NCI-H128 (cell line): ENCODE data around the gene PCDHA7.
"Not testable (repeated sequence)": the region's sequence is repeated elsewhere in the genome, so short reads cannot be mapped to it uniquely, and the experiment has no call there.

Experiments used
- DNase-seq: peaks from one replicate; lab custom pipeline; 2025; ENCODE audit not compliant: unreplicated experiment; lab: John Stamatoyannopoulos, UW

The PCDHA7 gene

DNA sequence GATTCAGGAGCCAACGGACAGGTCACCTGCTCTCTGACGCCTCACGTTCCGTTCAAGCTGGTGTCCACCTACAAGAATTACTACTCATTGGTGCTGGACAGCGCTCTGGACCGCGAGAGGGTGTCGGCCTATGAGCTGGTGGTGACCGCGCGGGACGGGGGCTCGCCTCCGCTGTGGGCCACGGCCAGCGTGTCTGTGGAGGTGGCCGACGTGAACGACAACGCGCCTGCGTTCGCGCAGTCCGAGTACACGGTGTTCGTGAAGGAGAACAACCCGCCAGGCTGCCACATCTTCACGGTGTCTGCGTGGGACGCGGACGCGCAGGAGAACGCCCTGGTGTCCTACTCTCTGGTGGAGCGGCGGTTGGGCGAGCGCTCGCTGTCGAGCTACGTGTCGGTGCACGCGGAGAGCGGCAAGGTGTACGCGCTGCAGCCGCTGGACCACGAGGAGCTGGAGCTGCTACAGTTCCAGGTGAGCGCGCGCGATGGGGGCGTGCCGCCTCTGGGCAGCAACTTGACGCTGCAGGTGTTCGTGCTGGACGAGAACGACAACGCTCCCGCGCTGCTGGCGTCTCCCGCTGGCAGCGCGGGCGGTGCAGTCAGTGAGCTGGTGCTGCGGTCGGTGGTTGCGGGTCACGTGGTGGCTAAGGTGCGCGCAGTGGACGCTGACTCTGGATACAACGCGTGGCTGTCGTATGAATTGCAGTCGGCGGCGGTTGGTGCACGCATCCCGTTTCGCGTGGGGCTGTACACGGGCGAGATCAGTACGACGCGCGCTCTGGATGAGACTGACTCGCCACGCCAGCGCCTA, 23.3 kb downstream of the PCDHA7 start:
- DNase-seq = no peak

DNA sequence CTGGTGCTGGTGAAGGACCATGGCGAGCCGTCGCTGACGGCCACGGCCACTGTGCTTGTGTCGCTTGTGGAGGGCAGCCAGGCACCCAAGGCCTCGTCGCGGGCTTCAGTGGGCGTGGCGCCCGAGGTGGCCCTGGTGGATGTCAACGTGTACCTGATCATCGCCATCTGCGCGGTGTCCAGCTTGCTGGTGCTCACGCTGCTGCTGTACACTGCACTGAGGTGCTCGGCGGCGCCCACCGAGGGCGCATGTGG, 23.8 kb downstream of the PCDHA7 start:
- no peak for DNase-seq

- no peak for DNase-seq
Measured at GRCh38 chr5:140862441-140863295, 28.6 kb downstream of the PCDHA7 start.

- DNase-seq = no peak
Measured at GRCh38 chr5:140868721-140869554, 34.9 kb downstream of the PCDHA7 start, which contains the start of gene PCDHA11. Gene PCDHA11 (plus strand): TSS chr5:140868957. CDS start chr5:140869104, 147 bp downstream.

GRCh38 chr5:140869555-140869886, 35.5 kb downstream of the PCDHA7 start:
- DNase-seq = no peak

GRCh38 chr5:140870221-140871201, 36.4 kb downstream of the PCDHA7 start:
- DNase-seq = no peak

GRCh38 chr5:140875085-140876065, 41.3 kb downstream of the PCDHA7 start, which contains the start of gene PCDHA12:
Gene PCDHA12 (plus strand): TSS chr5:140875308. CDS start chr5:140875473, 165 bp downstream.
- no peak for DNase-seq

GRCh38 chr5:140876541-140877261, 42.6 kb downstream of the PCDHA7 start:
- not testable (repeated sequence) for DNase-seq

GRCh38 chr5:140877262-140877581, 43.2 kb downstream of the PCDHA7 start:
- DNase-seq = no peak

DNA sequence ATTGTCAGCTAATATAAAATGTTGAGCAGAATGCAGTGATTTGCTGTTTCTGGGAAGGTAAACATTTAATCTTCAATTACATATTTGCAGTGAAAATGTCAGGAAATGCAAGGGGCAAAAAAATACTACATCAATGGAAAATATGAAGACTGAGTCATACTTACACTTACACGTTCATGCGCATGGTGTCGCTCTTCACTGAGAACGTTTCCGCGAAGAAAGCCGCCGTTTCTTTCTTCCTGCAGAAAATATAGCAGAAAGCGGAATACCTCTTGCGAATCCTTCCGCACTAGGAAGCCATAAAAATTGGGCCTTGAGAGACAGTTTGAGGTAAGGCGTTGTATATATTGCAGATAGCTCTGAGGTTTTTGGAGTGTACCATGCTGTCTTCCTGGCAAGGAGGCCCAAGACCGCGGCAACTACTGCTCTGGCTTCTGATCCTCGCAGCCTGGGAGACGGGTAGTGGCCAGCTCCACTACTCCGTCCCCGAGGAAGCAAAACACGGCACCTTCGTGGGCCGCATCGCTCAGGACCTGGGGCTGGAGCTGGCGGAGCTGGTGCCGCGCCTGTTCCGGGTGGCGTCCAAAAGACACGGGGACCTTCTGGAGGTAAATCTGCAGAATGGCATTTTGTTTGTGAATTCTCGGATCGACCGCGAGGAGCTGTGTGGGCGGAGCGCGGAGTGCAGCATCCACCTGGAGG, 48.0 kb downstream of the PCDHA7 start, which contains the start of gene PCDHA13:
PCDHA13 (plus strand) TSS at position 236 of the 702 bp plus-strand sequence; CDS start at position 381, 145 bp downstream.
- no peak for DNase-seq

DNA sequence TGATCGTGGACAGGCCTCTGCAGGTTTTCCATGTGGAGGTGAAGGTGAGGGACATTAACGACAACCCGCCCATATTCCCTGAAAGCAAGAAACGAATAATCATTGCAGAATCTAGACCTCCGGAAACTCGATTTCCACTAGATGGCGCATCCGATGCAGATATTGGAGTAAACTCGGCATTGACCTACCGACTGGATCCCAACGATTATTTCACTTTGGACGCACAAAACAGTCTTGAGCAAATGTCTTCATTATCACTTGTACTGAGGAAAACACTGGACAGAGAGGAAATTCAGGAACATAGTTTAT, 48.5 kb downstream of the PCDHA7 start:
- no peak for DNase-seq

GRCh38 chr5:140883373-140883772, 49.3 kb downstream of the PCDHA7 start:
- no peak for DNase-seq

DNA sequence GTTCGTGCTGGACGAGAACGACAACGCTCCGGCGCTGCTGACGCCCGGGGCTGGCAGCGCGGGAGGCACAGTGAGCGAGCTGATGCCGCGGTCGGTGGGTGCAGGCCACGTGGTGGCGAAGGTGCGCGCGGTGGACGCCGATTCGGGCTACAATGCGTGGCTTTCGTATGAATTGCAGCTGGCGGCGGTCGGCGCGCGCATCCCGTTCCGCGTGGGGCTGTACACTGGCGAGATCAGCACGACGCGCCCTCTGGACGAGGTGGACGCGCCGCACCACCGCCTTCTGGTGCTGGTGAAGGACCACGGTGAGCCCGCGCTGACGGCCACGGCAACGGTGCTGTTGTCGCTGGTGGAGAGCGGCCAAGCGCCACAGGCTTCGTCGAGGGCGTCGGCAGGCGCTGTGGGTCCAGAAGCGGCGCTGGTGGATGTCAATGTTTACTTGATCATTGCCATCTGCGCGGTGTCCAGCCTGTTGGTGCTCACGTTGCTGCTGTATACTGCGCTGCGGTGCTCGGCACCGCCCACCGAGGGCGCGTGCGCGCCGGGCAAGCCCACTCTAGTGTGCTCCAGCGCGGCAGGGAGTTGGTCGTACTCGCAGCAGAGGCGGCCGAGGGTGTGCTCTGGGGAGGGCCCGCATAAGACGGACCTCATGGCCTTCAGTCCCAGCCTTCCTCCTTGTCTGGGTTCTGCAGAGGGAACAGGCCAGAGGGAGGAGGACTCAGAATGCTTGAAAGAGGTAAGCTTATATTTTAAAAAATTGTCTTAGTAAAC, 50.0 kb downstream of the PCDHA7 start:
- no peak for DNase-seq
